PFSK-1 (cell line): ENCODE data around the gene PSMB7.

Source experiments
- FOXP2 ChIP-seq: optimal IDR thresholded peaks from 2 replicates; pipeline ENCODE3; 2011; ENCODE audit warnings: borderline replicate concordance, control low read depth, inconsistent platforms; ENCODE audit not compliant: insufficient read depth; ENCODE audit errors: extremely low read length, extremely low read depth
- POLR2AphosphoS5 ChIP-seq: IDR thresholded peaks from 2 replicates; pipeline ENCODE4 v1.6.1; 2012; ENCODE audit warnings: low read depth, mild to moderate bottlenecking, control low read depth, low read length, moderate library complexity
- REST ChIP-seq, 2 experiments: IDR thresholded peaks; 2 replicates each; pipeline versions ENCODE4 v1.6.1 to v1.8.0; 2011 to 2012; ENCODE audit warnings: low read depth in 2 of 2, low read length in 2 of 2, control low read depth in 1 of 2, inconsistent platforms in 1 of 2, mild to moderate bottlenecking in 1 of 2, moderate library complexity in 1 of 2; ENCODE audit not compliant: insufficient read depth in 1 of 2
- SIN3A ChIP-seq: IDR thresholded peaks from 2 replicates; pipeline ENCODE4 v1.6.1; 2012; ENCODE audit warnings: mild to moderate bottlenecking, low read length, moderate library complexity, borderline replicate concordance; ENCODE audit not compliant: insufficient read depth
- TAF1 ChIP-seq: IDR thresholded peaks from 2 replicates; pipeline ENCODE4 v1.6.1; 2012; ENCODE audit warnings: low read length, control low read depth, borderline replicate concordance; ENCODE audit not compliant: insufficient read depth

- TF ChIP-seq POLR2AphosphoS5 (no peak), TAF1 (no peak), SIN3A (no peak), REST (IDR thresholded peaks at IDR 0.05; ENCODE audit: insufficient read depth in 1 of 2, low read depth in 2 of 2, low read length in 2 of 2) (no peak), FOXP2 (no peak)
These were observed 24.2 kb downstream of the PSMB7 start for GRCh38 chr9:124390794-124391658.
